ENCODE results near the gene MYO9B. TPM values are rescaled to one million over a fixed set of nuclear protein-coding genes. Genes with fewer than 3 reads are reported as not detected.

The MYO9B gene
- total and polyA plus RNA-seq, 9 of the 15 experiments (the other 6 are each of a cell fraction or from before 2014, with no cell fraction given): 2.4 to 77.6 (median 23.0) TPM

- TF ChIP-seq ZBTB11 (CRISPR knock-in tag; IDR thresholded peaks at IDR 0.05): peak in 2 of 3 experiments; percentile 35 to 89; a peak in 2 of 6 replicates
- TF ChIP-seq ZNF639 (CRISPR knock-in tag; conservative IDR thresholded peaks at IDR 0.05 in 1 of 2, IDR thresholded peaks at IDR 0.05 in 1 of 2): peak in 1 of 2 experiments; percentile 31; a peak in 2 of 4 replicates
- TF ChIP-seq CXXC5 (CRISPR knock-in tag; IDR thresholded peaks at IDR 0.05): peak; percentile 84
- TF ChIP-seq, protein P1, sequence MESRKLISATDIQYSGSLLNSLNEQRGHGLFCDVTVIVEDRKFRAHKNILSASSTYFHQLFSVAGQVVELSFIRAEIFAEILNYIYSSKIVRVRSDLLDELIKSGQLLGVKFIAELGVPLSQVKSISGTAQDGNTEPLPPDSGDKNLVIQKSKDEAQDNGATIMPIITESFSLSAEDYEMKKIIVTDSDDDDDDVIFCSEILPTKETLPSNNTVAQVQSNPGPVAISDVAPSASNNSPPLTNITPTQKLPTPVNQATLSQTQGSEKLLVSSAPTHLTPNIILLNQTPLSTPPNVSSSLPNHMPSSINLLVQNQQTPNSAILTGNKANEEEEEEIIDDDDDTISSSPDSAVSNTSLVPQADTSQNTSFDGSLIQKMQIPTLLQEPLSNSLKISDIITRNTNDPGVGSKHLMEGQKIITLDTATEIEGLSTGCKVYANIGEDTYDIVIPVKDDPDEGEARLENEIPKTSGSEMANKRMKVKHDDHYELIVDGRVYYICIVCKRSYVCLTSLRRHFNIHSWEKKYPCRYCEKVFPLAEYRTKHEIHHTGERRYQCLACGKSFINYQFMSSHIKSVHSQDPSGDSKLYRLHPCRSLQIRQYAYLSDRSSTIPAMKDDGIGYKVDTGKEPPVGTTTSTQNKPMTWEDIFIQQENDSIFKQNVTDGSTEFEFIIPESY (CRISPR knock-in tag; IDR thresholded peaks at IDR 0.05): peak; percentile 13; the same call in 1 of the 2 replicates
- no peak for TF ChIP-seq BACH1 (tag; IDR thresholded peaks at IDR 0.05)
- no peak for TF ChIP-seq KDM4B (IDR thresholded peaks at IDR 0.05; ENCODE audit: borderline replicate concordance in 2 of 2, low read depth in 1 of 2)
- no peak for TF ChIP-seq MCM3 (IDR thresholded peaks at IDR 0.05)
Measured at GRCh38 chr19:17226002-17226933, 150.7 kb downstream of the MYO9B start, which contains the start of gene OCEL1 (continued).
